Measurements from ENCODE around the gene PIWIL4. TPM values are rescaled to one million over a fixed set of nuclear protein-coding genes. Genes with fewer than 3 reads are reported as not detected.
"Not testable (repeated sequence)": the region's sequence is repeated elsewhere in the genome, so short reads cannot be mapped to it uniquely, and the experiment has no call there.

PIWIL4 gene
- total RNA-seq, 2 donors from 2014 or later, result 4.4 to 4.5 TPM

GRCh38 chr11:94545264-94546161, 21.7 kb upstream of the PIWIL4 start:
- DNase-seq (ENCODE audit: low spot score), result peak; percentile 83
- intact Hi-C loops (cut with DNase I), result loop anchor here in 1 of 2 donors (5.0 kb wide), 1 partner anchor 1808 kb away; no protein-coding TSS in a partner anchor

- no peak for DNase-seq (ENCODE audit: low spot score)
- intact Hi-C loops (cut with DNase I), result loop anchor here in 1 of 2 donors (5.0 kb wide), 1 partner anchor 1809 kb away; no protein-coding TSS in a partner anchor
Measured at GRCh38 chr11:94546162-94546470, 21.1 kb upstream of the PIWIL4 start.

GRCh38 chr11:94546886-94547285, 20.3 kb upstream of the PIWIL4 start:
- DNase-seq (ENCODE audit: low spot score), result no peak
- intact Hi-C loops (cut with DNase I), result loop anchor here in 1 of 2 donors (5.0 kb wide), 1 partner anchor 1810 kb away; no protein-coding TSS in a partner anchor

- DNase-seq (ENCODE audit: low spot score), result no peak
- intact Hi-C loops (cut with DNase I), result loop anchor here in 1 of 2 donors (5.0 kb wide), 1 partner anchor 1812 kb away; no protein-coding TSS in a partner anchor
Measured at GRCh38 chr11:94549146-94549545, 18.0 kb upstream of the PIWIL4 start.

- DNase-seq (ENCODE audit: low spot score), result no peak
- intact Hi-C loops (cut with DNase I), result no loop called here
Measured at GRCh38 chr11:94550513-94550912, 16.7 kb upstream of the PIWIL4 start.

GRCh38 chr11:94553938-94554337, 13.2 kb upstream of the PIWIL4 start:
- no peak for DNase-seq (ENCODE audit: low spot score)
- intact Hi-C loops (cut with DNase I), result no loop called here

- intact Hi-C loops (cut with DNase I); DNase-seq (ENCODE audit: low spot score): not testable (repeated sequence)
Measured at GRCh38 chr11:94555752-94556329, 11.3 kb upstream of the PIWIL4 start.

- no peak for DNase-seq (ENCODE audit: low spot score)
- intact Hi-C loops (cut with DNase I), result no loop called here
Measured at GRCh38 chr11:94557421-94557820, 9.7 kb upstream of the PIWIL4 start.

GRCh38 chr11:94557992-94558391, 9.2 kb upstream of the PIWIL4 start:
- DNase-seq (ENCODE audit: low spot score), result no peak
- intact Hi-C loops (cut with DNase I), result no loop called here

GRCh38 chr11:94558468-94558867, 8.7 kb upstream of the PIWIL4 start:
- intact Hi-C loops (cut with DNase I), result no loop called here
- no peak for DNase-seq (ENCODE audit: low spot score)

- intact Hi-C loops (cut with DNase I), result no loop called here
Measured at GRCh38 chr11:94558932-94559331, 8.2 kb upstream of the PIWIL4 start.

GRCh38 chr11:94559361-94559760, 7.8 kb upstream of the PIWIL4 start:
- intact Hi-C loops (cut with DNase I), result no loop called here
- DNase-seq (ENCODE audit: low spot score), result no peak

More at GRCh38 chr11:94558932-94559331, 8.2 kb upstream of the PIWIL4 start:
- no peak for DNase-seq (ENCODE audit: low spot score)

- no peak for DNase-seq (ENCODE audit: low spot score)
- intact Hi-C loops (cut with DNase I), result loop anchor here (5.0 kb wide), 2 partner anchors 39 to 44 kb away; no protein-coding TSS in a partner anchor
Measured at GRCh38 chr11:94560834-94561233, 6.3 kb upstream of the PIWIL4 start.

GRCh38 chr11:94563176-94563847, 3.9 kb upstream of the PIWIL4 start:
- no peak for DNase-seq (ENCODE audit: low spot score)
- intact Hi-C loops (cut with DNase I), result loop anchor here (5.0 kb wide), 2 partner anchors 41 to 46 kb away; no protein-coding TSS in a partner anchor

- DNase-seq (ENCODE audit: low spot score), result no peak
- intact Hi-C loops (cut with DNase I), result loop anchor here (5.0 kb wide), 2 partner anchors 42 to 47 kb away; no protein-coding TSS in a partner anchor
Measured at GRCh38 chr11:94563848-94564467, 3.2 kb upstream of the PIWIL4 start.

- intact Hi-C loops (cut with DNase I), result no loop called here
- no peak for DNase-seq (ENCODE audit: low spot score)
Measured at GRCh38 chr11:94568200-94568599, 1.0 kb downstream of the PIWIL4 start.

GRCh38 chr11:94568717-94569116, 1.5 kb downstream of the PIWIL4 start:
- DNase-seq (ENCODE audit: low spot score), result no peak
- intact Hi-C loops (cut with DNase I), result no loop called here

- intact Hi-C loops (cut with DNase I); DNase-seq (ENCODE audit: low spot score): not testable (repeated sequence)
Measured at GRCh38 chr11:94572975-94573374, 5.8 kb downstream of the PIWIL4 start.

- no peak for DNase-seq (ENCODE audit: low spot score)
- intact Hi-C loops (cut with DNase I), result no loop called here
Measured at GRCh38 chr11:94574193-94574961, 7.2 kb downstream of the PIWIL4 start.

Measured in posterior vena cava (tissue), 2 donors.